GM18861 (cell line): ENCODE data around the gene POLR1C.
"Not testable (repeated sequence)": the region's sequence is repeated elsewhere in the genome, so short reads cannot be mapped to it uniquely, and the experiment has no call there.

Source experiments
- ATAC-seq: cut with Tn5 transposase; IDR thresholded peaks from one replicate; pipeline ENCODE4 v1.9.1; 2021; ENCODE audit not compliant: unreplicated experiment

The POLR1C gene

DNA sequence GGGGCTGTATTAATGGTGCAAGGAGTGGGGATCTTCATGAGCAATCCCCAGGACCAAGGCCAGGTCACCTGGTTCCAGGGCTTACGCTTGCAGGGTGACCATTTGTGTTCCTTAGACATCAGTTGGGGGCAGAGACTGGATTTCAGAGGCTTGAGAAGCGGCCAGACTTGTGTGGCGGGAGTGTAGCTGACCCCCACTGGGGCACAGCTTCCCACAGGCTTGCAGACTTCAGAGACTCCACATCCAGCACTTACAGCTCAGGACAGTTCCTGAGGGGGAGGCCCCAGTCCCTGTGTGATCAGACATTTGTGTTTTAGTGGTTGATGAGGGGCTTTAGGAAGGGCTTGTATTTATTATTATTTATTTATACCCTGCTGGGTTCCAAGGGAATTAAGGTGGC, 24.2 kb upstream of the POLR1C start:
- no peak for ATAC-seq

DNA sequence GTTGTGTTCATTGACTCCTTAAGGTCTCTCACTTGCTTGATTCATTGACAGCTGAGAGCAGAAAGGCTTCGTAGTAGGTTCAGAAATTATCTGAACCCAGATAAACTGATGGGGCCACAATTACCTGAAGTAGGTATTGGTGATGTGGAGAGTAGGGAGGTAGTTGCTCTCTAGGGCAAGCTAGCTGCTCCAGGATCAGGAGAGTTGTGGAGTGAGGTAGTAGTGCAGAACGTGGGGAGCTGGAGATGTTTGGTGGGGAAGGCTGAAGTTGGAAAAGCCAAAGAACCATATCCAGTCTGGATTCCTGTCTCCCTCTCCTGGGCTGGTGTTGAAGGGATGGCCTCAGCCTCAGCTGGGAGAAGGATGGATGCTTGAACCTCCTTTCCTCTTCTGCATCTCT, 23.7 kb upstream of the POLR1C start:
- ATAC-seq = no peak

DNA sequence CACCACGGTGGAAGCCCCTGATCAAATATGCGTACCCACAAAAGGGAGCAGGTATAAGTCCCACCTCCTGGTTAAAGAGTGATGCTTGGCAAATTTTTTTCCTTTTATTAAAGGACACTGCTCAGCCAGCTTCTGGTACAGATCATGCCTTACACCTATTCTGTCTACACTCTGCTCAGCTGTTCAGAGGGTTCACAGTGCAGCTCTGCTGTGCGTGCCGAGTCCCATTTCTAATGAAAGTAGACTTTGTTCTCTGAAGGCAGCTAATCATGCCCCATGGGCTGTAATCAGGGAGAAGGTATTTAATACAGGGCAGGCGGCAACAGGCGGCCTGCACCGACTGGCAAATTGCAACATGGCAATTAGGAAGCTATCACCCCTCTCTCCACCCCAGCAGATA, 23.1 kb upstream of the POLR1C start:
- no peak for ATAC-seq

DNA sequence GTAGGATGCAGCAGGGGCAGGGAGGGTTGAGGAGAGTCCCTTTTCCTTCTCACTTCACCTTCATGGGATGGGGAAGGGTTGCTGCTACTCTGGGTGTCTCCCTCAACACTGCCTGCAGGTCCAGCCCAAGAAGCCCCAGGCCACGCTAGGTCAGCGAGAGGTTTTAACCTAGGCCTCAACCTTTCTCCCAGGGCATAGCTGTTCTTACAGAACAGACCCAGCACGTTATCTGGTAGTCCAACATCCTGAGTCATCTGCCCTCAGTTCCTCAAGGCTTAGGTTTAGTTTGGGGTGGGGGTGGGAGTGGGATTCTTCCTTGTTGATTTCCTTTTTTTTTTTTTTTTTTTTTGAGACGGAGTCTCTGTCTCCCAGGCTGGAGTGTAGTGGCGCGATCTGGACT, 22.6 kb upstream of the POLR1C start:
- no peak for ATAC-seq

DNA sequence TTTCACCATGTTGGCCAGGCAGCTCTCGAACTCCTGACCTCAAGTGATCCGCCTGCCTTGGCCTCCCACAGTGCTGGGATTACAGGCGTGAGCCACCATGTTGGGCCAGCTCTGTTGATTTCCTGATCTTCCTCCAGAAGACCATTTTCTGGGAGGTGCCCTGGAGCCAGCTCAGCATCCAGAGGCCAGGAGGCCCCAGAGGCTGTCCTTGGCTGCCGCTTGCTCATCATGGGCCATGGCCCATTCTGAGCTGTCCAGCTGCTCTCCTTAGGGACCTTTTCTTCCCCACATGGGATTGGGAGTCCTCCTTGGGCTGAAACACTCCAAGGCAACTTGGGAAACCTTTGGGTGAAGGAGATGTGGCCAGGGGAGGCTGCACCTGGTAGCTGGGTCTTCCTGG, 22.1 kb upstream of the POLR1C start:
- ATAC-seq = no peak

DNA sequence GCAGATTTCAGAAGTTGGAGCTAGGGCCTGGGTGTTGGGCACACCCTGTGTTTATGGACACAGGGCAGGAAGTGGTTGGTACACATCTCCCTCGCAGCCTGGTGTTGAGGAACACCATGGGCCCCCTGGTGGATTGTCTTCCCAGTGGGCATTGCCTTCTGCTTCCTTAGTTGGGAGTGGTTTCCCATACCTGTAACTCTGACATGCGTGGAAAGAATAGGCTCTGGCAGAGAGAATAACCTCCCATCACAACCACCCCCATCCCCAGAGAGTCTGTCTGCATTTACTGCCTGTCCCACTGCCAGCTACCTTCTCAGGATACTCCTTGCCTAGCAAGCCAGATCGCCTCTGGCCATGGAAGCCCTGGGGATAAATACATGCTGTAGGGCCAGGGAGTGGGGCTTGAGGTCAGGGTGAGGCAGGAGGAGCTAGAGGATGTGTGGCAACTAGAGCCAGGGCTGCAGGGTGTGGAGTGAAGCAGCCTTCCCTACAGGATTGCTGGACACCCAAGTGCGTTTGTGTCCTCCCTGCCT, 21.4 kb upstream of the POLR1C start:
- ATAC-seq = no peak

DNA sequence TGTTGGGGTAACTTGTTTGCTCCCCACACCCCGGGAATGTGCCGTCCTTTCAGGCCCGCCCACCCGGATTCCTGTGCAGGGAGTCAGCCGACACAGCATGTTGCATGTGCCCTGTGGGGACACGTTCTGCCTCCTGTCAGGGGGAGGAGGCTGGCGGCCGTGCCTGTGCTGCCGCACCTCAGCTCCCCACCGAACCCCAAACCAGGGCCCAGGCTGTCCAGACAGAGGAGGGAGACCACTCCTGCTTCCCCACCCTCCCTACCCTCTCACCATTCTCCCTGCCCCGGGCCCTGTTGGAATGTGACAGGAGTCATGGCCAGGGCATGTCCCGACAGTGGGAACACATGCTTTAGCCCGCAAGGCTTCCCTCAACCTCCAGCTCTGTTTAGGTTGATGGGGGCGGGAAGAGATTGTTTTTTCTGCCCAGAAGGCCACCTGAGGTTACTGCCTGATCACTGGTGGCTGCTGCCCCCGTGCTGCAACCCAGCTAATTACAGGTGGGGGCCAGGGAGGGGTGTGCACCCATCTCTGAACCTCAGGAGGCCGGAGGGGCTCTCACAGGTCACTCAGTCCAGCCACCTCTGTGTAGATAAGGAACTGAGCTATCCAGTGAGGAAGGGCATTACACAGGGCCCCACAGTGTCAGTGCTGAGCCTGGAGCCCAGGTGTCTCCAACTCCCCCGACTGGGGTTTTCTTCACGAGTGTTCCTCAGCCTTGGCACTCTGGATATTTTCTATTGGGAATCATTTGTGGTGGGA, 20.3 kb upstream of the POLR1C start:
- no peak for ATAC-seq

DNA sequence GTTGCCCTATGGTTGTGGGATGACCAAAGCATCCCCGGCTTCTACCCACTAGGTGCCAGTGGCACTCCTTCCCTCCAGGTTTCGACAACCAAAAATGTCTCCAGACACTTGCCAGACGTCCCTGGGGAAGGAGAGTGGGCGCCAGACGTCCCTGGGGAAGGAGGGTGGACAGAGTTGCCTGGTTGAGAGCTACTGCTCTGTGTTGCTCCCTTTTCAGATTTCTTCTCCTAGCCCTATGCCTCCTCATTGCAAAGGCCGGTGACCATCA, 19.8 kb upstream of the POLR1C start:
- ATAC-seq = no peak

DNA sequence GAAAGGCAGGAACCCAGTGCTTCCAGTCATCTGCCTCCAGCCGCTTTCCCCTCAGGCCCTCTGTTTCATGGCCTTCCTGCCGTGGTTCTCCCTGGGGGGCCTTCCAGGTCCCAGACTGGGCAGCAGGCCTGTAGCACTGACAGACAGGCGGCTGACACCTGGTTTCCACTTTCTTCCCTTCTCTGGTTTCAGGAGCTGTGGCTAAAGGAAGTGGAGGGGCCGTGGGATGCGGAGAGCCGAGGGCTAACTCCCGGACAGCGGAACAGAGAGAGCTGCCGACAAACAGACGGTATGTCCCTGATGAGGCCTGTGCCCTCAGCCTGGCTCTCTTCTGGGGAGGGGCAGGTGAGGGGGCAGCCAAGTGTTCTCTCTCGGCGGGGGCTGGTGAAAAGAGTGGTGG, 19.2 kb upstream of the POLR1C start:
- ATAC-seq = no peak

DNA sequence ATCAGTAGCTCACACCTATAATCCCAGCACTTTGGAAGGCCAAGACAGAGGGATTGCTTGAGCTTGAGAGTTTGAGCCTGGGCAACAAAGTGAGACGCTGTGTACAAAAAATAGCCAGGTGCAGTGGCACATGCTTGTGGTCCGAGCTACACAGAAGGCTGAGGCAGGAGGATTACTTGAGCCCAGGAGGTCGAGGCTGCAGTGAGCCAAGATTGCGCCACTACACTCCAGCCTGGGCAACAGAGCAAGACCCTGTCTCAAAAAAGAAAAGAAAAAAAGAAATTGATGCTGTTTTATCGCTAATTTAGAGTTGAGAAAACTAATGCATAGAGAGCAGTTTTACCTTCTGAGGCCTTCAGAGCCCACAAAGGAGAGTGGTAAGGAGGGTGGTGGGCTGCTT, 18.6 kb upstream of the POLR1C start:
- not testable (repeated sequence) for ATAC-seq

DNA sequence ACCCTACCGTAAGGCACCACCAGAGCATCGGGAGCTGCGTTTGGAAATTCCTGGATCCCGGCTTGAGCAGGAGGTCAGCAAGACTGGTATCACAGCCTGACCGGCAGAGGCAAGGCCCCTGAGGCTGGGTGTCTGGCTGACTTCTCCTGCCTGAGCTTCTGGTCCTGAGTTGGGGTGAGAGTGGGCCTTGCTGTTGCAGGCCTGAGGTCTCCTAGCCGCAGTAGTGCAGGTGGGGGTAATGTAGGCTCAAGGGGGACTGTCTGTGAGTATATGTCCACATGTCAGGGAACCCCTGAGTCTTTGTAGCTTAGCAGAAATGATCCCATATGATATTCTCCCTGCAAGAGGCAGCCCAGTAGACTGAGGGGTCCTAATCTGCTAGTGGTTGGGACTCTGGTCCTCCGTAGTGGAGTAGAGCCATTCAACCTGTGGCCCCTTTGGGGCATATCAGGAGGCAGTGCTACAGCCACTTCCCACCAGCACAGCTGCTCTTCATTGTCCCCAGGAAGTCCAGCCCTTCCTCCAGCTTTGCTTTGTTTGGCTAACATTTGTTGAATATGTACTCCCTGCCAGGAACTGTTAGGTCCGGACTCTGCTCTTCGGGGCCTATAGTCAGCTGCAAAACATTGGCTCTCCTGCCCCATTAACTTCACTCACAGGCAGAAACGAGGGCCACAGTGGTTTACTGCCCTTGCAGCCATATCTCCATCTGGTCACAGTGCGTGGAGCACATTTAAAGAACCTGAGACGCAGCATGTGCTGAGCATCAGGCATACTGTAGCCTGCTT, 17.7 kb upstream of the POLR1C start:
- no peak for ATAC-seq

DNA sequence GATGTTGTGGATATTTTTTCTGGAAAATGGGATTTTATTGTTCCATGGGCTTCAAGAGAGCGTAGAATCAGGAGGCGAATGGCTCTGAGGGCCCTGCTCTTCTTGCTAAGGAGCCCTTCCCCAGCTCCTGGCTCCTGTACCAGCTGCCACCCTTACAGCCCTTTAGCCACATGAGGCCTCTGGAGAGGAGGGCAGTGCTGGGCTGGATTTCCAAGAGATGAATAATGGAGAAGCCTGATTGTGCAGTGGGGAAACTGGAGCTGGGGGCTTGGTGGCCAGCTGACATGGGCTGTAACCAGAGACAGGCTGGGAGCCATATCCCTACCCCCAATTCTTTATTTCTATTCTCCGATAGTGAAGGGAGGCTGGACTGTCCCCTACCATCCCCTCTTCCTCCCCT, 16.0 kb upstream of the POLR1C start:
- ATAC-seq = no peak

DNA sequence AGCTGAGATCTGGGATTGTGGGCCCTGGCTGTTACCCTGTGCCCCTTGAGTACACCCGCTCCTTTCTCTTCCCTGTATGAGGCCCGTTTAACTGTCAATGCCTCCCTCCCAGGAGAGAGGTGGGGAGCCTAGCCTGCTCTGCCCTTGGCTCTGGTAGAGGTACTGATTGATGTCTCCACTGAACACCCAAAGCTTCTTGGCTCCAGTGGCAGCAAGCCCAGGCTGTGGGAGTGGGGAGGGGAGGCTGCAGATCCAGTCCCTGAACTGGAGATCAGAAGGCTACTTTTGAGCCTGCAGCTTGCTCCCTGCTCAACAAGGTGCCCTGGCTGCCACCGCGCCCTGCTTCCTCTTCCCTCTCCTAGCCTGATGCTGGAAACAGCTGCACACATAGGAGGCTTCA, 14.2 kb upstream of the POLR1C start:
- ATAC-seq = no peak

DNA sequence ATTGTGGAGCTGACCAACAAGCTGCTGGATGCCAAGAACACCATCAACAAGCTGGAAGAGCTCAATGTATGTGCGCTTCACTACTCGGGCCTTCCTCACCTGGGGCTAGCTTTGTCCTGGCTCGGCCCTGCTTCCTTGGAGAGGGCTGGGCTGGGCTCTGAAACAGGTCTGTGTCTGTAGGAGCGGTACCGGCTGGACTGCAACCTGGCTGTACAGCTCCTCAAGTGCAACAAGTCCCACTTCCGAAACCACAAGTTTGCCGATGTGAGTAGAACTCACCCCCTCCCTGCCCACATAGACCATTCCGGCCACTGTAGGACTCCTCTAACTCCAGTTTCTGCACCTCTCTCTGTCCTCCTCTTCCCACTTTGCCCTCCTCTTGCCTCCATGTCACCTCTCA, 13.4 kb upstream of the POLR1C start:
- ATAC-seq = no peak

DNA sequence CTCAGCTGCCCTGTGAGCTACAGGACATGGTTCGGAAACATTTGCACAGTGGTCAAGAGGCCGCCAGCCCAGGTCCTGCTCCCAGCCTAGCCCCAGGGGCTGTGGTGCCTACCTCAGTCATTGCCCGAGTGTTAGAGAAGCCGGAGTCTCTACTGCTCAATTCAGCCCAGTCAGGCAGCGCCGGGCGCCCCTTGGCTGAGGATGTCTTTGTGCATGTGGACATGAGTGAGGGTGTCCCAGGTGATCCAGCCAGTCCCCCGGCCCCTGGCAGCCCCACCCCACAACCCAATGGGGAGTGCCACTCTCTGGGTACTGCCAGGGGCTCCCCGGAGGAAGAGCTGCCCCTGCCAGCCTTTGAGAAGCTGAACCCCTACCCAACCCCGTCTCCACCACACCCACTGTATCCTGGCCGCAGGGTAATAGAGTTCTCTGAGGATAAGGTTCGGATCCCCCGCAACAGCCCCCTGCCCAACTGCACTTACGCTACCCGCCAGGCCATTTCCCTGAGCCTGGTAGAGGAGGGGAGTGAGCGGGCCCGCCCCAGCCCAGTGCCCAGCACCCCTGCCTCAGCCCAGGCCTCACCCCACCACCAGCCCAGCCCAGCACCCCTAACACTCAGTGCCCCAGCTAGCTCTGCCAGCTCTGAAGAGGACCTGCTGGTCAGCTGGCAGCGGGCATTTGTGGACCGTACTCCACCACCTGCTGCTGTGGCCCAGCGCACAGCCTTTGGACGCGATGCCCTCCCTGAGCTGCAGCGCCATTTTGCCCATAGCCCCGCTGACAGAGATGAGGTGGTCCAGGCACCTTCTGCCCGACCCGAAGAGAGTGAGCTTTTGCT, 11.9 kb upstream of the POLR1C start:
- ATAC-seq = no peak

DNA sequence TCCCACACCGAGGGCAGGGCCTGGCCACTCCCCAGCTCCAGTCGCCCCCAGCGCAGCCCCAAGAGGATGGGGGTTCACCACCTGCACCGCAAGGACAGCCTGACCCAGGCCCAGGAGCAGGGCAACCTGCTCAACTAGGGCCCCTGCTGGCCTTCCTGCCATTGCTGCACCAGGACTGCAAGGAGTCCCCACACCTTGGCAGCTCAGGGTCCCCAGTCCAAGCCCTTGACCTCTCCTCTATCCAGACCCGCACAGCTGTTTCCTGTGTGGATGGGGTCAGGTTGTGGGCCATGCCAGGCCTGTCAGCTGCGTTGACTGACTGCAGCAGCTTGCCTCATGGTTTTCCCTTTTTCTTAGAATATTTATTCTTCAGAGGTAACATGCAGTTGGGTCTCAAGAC, 11.2 kb upstream of the POLR1C start:
- ATAC-seq = no peak

DNA sequence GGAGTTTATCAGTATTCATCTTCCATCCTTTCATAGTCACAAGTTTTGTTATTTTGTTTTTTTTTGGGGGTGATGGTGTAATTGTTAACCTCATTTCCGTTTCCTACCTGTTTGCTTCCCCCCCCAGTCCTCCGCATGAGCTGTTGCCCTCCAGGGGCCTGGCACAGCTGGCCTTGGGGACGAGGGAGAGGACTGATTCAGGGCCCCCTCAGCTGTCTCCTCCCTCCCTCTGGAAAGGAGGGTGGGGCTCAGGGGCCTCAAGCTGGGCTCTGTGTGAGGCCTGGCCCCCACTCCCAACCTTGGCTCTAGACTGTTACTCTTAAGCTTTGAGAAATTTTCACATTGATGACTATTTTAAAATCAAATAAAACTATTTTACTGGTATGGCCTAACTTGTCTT, 10.7 kb upstream of the POLR1C start:
- ATAC-seq = no peak

DNA sequence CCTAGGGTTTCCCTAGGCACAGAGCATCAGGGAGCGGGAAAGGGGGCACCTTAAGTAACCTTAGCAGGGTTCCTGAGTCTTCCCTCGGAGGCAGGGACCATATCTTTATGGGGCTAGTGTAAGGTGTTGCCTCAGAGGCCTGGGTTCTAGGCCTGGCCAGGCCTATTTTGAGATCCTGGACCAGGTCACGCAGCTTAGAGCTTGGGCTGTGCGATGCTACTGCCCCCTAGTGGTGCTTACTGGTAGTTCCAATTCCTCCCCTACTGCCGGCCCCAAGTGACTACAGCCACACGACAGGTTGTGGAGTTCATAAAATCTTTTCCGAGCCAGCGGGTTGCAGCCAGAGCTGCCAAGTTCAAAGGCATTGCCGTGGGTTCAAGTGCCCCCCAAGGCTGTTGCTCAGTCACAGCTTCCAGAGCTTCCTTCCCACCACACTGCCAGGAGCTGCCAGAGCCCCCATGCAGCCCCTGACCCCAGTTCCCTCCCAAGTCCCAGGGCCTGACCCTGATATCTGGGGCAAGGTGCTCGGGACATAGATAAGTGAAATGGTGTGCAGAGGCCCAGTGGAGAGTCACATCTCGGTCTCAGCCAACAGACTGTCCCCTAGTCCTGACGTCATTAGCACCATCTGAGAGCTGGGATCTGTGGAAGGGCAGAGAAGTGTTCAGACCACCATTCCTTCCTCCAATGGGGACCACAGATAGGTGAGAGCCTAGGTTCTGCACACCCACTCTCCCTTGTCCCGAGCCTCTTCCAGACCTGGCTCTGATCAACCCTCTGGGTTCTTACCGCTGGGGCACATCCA, 10.0 kb upstream of the POLR1C start:
- no peak for ATAC-seq

DNA sequence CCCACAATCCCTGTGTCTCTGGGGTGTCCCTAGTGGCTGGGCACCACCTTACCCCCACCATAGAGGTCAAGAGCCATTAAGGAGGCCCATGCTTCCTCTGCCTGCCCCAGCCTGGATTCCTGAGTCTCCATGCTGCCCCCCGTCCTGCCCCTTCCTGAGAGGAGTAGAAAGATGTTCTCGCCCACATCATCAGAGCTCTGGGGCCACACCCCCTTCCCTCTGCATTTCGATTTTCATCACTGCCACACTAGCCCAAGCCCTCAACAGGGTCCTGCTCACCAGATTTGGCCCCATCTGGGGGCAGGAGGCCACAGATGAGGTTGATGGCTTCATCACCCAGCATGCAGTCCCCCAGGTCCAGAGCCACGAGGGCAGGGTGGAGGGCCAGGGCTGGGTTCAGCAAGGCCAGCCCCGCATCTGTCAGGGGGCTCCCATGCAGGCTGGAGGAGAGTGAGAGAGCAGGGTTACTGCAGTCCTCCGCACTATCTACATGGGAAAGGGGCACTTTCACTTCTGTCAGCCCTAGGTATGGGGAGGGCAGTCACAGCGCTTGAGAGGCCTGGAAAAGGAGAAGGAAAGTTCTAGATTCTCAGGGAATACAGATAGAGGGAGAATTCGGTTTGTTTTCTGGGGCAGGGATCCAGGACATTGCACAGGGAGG, 8.3 kb upstream of the POLR1C start:
- no peak for ATAC-seq
